AG08396 (cell line): ENCODE data around the gene ISOC2.
A peak's percentile ranks its signal among the peaks of the same experiment; 100 is the strongest.
"Not testable (repeated sequence)": the region's sequence is repeated elsewhere in the genome, so short reads cannot be mapped to it uniquely, and the experiment has no call there.

Experiments
- DNase-seq: peaks from one replicate; pipeline ENCODE4 v3.0.0; 2012; ENCODE audit warnings: low spot score, mixed read lengths

Gene ISOC2

GRCh38 chr19:55440411-55441105 is 20.9 kb downstream of the ISOC2 start:
- peak; percentile 46 for DNase-seq

- DNase-seq = no peak
Measured at GRCh38 chr19:55439052-55439451, 22.4 kb downstream of the ISOC2 start.

- peak; percentile 88 for DNase-seq
Measured at GRCh38 chr19:55437410-55437809, 24.0 kb downstream of the ISOC2 start.

- no peak for DNase-seq
Measured at GRCh38 chr19:55436847-55437246, 24.6 kb downstream of the ISOC2 start.

DNA sequence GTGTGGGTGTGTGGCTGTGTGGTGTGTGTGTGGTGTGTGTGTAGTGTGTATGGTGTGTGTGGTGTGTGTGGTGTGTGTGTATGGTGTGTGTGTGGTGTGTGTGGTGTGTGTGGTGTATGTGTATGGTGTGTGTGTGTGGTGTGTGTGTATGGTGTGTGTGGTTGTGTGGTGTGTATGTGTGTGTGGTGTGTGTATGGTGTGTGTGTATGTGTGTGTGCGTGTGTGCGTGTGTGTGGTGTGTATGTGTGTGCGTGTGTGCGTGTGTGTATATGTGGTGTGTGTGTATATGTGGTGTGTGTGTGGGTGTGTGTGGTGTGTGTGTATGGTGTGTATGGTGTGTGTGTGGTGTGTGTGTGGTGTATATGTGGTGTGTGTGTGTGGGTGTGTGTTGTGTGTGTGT is 26.4 kb downstream of the ISOC2 start:
- no peak for DNase-seq

- DNase-seq = no peak
Measured at GRCh38 chr19:55434356-55434919, 27.0 kb downstream of the ISOC2 start.

DNA sequence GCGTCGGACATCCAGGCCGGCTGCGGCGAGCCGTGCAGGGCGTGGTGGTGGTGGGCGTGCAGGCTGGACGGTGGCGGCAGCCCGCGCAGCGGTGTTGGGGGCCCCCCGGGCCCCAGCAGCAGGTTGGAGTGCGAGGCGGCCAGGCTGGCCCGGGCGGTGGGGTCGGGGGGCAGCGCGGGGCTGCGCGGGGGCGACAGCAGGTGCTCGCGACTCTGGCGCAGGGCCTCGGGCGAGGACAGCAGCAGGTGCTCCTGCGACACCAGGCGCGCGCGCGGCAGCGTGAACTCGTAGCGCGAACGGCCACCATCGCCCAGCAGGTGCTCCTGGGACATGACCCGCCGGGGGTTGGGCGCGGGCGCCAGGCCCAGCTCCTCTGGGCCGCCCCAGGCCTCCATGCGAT is 28.1 kb downstream of the ISOC2 start:
- no peak for DNase-seq

DNA sequence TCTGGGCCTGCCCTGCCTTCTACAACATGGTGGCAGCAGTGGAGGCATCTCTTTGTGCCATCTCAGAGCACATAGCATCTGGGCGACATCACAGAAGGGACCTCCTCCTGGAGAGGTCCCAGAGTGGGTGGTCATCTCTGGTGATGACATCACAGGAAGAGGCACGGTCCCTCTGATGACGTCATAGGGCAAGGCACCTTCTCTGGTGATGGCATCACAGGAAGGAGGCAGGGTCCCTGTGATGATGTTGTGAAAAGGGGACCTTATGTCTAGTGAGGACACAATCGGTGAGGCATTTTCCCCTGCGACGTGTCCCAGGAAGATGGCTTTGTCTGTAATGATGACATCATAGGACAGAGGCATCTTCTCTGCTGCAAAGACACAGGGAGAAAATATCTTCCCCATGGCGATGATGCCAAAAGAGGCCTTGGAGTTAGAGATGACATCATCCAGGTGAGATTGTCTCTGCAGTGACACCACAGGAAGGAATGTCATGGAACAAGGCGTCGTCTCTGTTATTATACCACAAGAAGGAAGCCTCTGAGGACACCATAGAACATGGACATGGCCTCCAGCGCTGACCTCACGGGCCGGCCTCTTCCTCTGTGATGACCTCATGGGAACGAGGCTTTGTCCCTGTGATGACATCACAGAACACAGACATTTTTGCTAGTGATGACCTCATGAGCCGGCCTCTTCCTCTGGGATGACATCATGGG is 29.0 kb downstream of the ISOC2 start:
- DNase-seq = no peak

DNA sequence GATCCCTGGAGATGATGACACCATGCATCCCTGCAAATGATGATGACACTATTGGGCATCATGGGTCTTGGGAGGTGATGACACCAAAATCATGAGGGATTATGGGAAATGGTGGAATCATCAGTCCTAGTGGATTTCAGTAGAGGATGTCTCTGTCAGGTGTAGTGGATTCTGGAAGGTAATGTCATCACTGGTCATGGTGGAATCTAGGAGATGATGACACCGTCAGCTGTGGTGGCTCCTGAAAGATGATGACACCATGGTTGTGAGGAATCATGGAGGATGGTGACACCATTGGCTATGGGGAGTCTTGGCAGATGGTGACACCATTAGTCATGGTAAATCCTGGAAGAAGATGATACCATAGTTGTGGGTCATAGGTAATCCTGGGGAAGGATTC is 30.3 kb downstream of the ISOC2 start:
- no peak for DNase-seq

GRCh38 chr19:55426042-55426441 is 35.4 kb downstream of the ISOC2 start:
- DNase-seq = no peak

GRCh38 chr19:55424518-55424917 is 36.9 kb downstream of the ISOC2 start:
- no peak for DNase-seq

DNA sequence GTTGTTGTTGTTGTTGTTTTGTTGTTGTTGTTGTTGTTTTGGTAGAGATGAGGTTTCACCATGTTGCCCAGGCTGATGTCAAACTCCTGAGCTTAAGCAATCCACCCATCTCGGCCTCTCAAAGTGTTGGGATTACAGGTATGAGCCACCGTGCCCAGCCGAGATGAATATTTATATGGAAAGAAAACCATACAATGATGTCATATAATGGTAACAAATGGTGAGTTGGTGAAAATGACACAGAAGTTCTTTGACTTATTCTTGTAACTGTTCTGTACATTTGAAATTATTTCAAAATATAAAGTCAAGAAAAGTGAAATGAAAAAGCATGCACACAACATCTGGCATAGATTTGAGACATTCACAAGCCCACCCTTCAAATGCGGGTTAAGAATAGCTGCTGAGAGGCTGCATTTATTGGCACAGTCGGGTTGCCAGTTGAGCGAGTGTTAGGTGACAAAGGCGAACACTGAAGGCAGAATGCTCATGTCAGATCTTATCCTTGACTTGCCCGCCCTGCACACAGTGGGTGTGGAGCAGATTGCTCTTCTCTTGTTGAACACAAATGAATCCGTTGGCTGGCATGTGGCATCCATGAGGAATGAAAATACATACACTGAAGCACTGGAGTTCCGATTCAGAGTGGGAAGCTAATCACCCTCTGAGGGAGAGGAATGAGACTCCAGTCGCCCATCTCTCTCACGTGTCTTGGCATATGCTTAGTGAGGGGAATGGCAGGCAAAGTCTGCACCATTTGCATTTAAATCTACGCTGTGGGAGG is 38.0 kb downstream of the ISOC2 start:
- DNase-seq = no peak

DNA sequence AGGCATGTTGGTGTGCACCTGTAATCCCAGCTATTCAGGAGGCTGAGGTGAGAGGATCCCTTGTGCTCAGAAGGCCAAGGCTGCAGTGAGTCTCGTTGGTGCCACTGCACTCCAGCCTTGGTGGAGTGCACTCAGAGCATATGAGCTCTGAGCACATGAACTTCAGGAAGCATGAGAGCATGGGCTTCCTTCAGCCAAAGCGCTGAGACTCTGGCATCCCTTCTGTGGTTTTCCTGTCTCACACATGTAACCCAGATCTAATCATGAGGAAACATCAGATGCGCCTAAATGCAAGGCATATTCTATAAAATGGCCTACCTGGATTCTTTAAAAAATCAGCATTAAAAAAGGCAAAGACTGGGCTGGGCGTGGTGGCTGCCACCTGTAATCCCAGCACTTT is 40.2 kb downstream of the ISOC2 start:
- DNase-seq = not testable (repeated sequence)

- DNase-seq = no peak
Measured at GRCh38 chr19:55419624-55420236, 41.7 kb downstream of the ISOC2 start.

GRCh38 chr19:55419103-55419502 is 42.3 kb downstream of the ISOC2 start:
- DNase-seq = no peak

DNA sequence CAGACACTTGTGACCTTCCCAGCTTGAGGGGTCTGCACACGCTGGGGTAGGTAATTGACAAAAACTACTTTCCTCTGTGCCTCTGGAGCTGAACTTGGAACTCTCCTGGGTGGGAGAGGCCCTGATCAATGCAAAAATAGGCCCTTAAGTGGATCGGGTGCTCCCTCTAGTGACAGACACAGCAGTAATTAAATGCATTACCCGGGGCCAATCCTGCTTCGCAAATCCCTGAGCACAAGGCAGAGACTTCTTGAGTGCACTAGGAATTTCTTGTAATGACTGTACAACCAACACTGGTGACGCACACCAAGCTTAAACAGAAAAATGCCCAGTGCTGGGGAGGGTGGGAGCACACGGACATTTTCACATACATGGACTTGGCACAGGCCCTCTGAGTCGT is 43.3 kb downstream of the ISOC2 start:
- peak; percentile 85 for DNase-seq

- DNase-seq = no peak
Measured at GRCh38 chr19:55410168-55410567, 51.3 kb downstream of the ISOC2 start.

DNA sequence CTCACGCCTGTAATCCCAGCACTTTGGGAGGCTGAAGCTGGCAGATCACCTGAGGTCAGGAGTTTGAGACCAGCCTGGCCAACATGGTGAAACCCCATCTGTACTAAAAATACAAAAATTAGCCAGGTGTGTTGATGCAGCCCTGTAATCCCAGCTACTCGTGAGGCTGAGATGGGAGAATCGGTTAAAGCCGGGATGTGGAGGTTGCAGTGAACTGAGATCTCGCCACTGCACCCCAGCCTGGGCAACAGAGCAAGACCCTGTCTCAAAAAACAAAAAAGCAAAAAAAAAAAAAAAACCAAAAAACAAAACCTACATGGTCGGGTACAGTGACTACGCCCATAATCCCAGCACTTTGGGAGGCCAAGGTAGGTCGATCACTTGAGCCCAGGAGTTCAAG is 52.3 kb downstream of the ISOC2 start:
- not testable (repeated sequence) for DNase-seq

- DNase-seq = no peak
Measured at GRCh38 chr19:55408533-55408872, 52.9 kb downstream of the ISOC2 start.

- peak; percentile 99 for DNase-seq
Measured at GRCh38 chr19:55407800-55408532, 53.5 kb downstream of the ISOC2 start.

DNA sequence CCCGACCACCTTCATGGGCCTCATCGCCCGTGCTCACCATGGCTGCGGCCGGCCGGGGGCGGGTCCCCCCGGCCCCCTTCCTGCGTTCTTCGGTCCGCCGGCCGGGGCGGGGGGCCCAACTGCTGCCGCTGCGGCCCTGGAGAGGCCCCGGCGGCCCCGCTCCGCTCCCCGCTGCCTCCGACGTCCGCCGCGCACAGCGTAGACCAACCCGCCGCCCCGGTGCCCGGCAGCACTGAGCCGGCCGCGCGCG is 54.0 kb downstream of the ISOC2 start, which contains the start of gene UBE2S:
Gene UBE2S (minus strand): TSS at position 239 of the 250 bp plus-strand sequence. CDS start 199 bp downstream, at position 40.
- DNase-seq = not testable (repeated sequence)
